K562 (cell line): ENCODE data around the gene BAZ2A. TPM values are rescaled to one million over a fixed set of nuclear protein-coding genes. Genes with fewer than 3 reads are reported as not detected.

Source experiments
- FOXJ3 ChIP-seq: sonication (generic); formaldehyde crosslinking; IDR thresholded peaks from 2 replicates; pipeline ENCODE4 v1.4.0; 2020; ENCODE audit warnings: mild to moderate bottlenecking, missing genetic modification reagents
- HMG20A ChIP-seq: fragments of 450-650 bp; formaldehyde crosslinking; conservative IDR thresholded peaks from 2 replicates; pipeline ENCODE4 v1.4.0; 2020; ENCODE audit warnings: mild to moderate bottlenecking, mixed read lengths
- KLF16 ChIP-seq: IDR thresholded peaks from 2 replicates; pipeline ENCODE4 v1.6.1; 2016; ENCODE audit warnings: antibody characterized with exemption
- NFRKB ChIP-seq: fragments of 450-650 bp; IDR thresholded peaks from 2 replicates; pipeline ENCODE4 v1.6.1; 2016; ENCODE audit warnings: low read depth
- POLR3G ChIP-seq: IDR thresholded peaks from 2 replicates; pipeline ENCODE4 v1.6.1; 2011; ENCODE audit not compliant: insufficient read length, insufficient replicate concordance; ENCODE audit errors: extremely low read depth
- PPARD ChIP-seq: fragments of 250-450 bp; sonication (Bioruptor Pico); IDR thresholded peaks from 2 replicates; pipeline ENCODE4 v1.8.0; 2022; ENCODE audit warnings: inconsistent platforms, mild to moderate bottlenecking, moderate library complexity
- REST ChIP-seq, 2 experiments: fragments of 450-650 bp; formaldehyde crosslinking in 1 of 2; IDR thresholded peaks; 2 replicates each; pipeline versions ENCODE4 v1.4.0 to v1.6.1; 2014 to 2020; ENCODE audit warnings: mild to moderate bottlenecking in 2 of 2, borderline replicate concordance in 1 of 2, low read depth in 1 of 2
- SIN3A ChIP-seq, 2 experiments: fragments of 150-350 bp in 1 of 2; IDR thresholded peaks; 2 replicates each; pipeline ENCODE4 v1.6.1; 2011 to 2016; ENCODE audit warnings: borderline replicate concordance in 2 of 2, low read depth in 2 of 2, low read length in 2 of 2, mild to moderate bottlenecking in 2 of 2, moderate library complexity in 2 of 2; ENCODE audit not compliant: control insufficient read depth in 1 of 2
- STAT5A ChIP-seq: IDR thresholded peaks from 2 replicates; pipeline ENCODE4 v1.6.1; 2012; ENCODE audit warnings: low read length, inconsistent platforms, borderline replicate concordance
- SUPT5H ChIP-seq: fragments of 450-650 bp; IDR thresholded peaks from 2 replicates; pipeline ENCODE4 v1.6.1; 2016
- TEAD2 ChIP-seq: fragments of 450-650 bp; IDR thresholded peaks from 2 replicates; pipeline ENCODE4 v1.6.1; 2016; ENCODE audit warnings: missing genetic modification characterization, control low read depth, missing compliant biosample characterization
- THRA ChIP-seq: fragments of 450-650 bp; IDR thresholded peaks from 2 replicates; pipeline ENCODE4 v1.6.1; 2017; ENCODE audit warnings: mild to moderate bottlenecking, moderate library complexity
- ZKSCAN3 ChIP-seq: fragments of 250-450 bp; sonication (Bioruptor Pico); IDR thresholded peaks from 2 replicates; pipeline ENCODE4 v1.4.0; 2020
- ZNF584 ChIP-seq: fragments of 200-800 bp; sonication (Bioruptor generic); IDR thresholded peaks from 2 replicates; pipeline ENCODE4 v1.6.1; 2016; ENCODE audit warnings: low read depth, mild to moderate bottlenecking, missing genetic modification characterization, missing compliant biosample characterization
- ZNF707 ChIP-seq: fragments of 250-450 bp; sonication (Bioruptor Pico); conservative IDR thresholded peaks from 2 replicates; pipeline ENCODE4 v1.8.0; 2022; ENCODE audit warnings: inconsistent platforms, mild to moderate bottlenecking, moderate library complexity
- ZSCAN32 ChIP-seq: fragments of 450-650 bp; formaldehyde crosslinking; IDR thresholded peaks from 2 replicates; pipeline ENCODE4 v1.4.0; 2020; ENCODE audit warnings: mild to moderate bottlenecking, moderate library complexity
- polyA plus RNA-seq, 8 experiments: library from polyadenylated mRNA; depleted of rRNA in 4 of 8; stranded (reverse) in 5 of 8; unstranded in 3 of 8; fragments of >200 nt; fragmentation: Nextera tagmentation in 2 of 8; fragmentation: Illumina TruSeq in 1 of 8; extraction: Ambion mirVana in 2 of 8; extraction: Trizol in 1 of 8; gene quantifications; 2 replicates each; pipeline versions ENCODE4 v1.2.1 to v1.2.3, GENCODE V29; 2011 to 2014; ENCODE audit warnings: inconsistent platforms in 1 of 8, missing spikeins in 1 of 8
- total RNA-seq, 7 experiments: library from RNA; depleted of rRNA in 6 of 7; stranded (reverse); fragments of >200 nt in 6 of 7; fragmentation: Illumina TruSeq in 2 of 7; extraction: Trizol in 2 of 7; gene quantifications; 2 replicates each; pipeline versions ENCODE4 v1.2.1 to v1.2.3, GENCODE V29; 2011 to 2021; ENCODE audit warnings: low replicate concordance in 1 of 7

BAZ2A gene
- total and polyA plus RNA-seq, 9 of the 15 experiments (the other 6 are each of a cell fraction or from before 2014, with no cell fraction given): 4.5 to 86.4 (median 26.2) TPM

DNA sequence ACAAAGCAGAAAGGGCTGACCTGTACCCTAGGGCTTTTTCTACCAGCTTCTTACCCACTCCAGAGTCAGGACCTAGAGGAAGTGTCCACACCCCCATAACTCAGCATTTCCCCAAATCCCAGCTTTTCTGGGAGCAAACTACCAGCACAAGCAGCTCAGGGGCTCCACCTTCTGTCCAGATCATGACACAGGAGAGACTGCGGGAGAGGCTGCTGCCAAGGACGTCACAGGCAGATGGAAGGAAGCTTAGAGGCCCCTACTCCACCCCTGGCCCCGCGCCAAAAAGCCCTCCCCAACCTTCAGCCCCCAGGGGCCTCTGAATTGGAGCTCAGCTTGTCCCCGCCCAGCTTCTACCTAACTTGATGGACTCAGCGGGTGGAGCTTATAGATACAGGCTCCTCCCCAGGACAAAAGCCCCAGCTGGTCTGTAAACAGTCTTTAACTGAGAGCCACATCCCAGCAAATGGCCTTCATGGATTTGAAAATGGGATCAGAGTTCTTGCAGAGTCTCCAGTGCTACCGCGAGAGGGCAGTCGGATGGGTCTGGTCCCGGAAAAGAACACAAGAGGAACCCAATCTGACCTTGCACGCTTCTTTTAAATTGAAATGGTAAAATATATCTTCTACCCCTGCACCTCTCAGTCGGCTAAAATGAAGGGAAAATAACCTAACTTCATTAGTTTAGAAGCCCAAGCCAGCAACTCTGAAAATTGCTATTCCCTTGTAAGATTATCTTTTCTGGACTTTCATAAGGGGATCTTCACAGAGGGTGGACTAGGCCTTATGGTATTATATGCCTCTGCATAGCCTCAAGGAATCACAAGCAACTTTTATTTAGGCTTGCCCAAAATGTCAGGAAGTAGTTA is 6.8 kb upstream of the BAZ2A start (continued):
- TF ChIP-seq REST (IDR thresholded peaks at IDR 0.05; ENCODE audit: borderline replicate concordance) (peak; percentile 77), REST (CRISPR knock-in tag; IDR thresholded peaks at IDR 0.05; ENCODE audit: low read depth) (0 out of 2 replicates have a peak, but pooled peaks have one; percentile 56), SUPT5H (peak; percentile 74), STAT5A (peak; percentile 20; the same call in 1 of the 2 replicates), ZSCAN32 (peak; percentile 42; the same call in 1 of the 2 replicates), FOXJ3 (no peak), HMG20A (CRISPR knock-in tag) (no peak), PPARD (CRISPR knock-in tag) (no peak), POLR3G (no peak), ZKSCAN3 (CRISPR knock-in tag) (no peak), THRA (no peak), ZNF707 (CRISPR knock-in tag) (no peak), ZNF584 (CRISPR knock-in tag) (no peak), NFRKB (no peak; the same call in 1 of the 2 replicates), KLF16 (peak; percentile 13; the same call in 1 of the 2 replicates), SIN3A (IDR thresholded peaks at IDR 0.05; ENCODE audit: borderline replicate concordance in 2 of 2, control insufficient read depth in 1 of 2, low read depth in 2 of 2, low read length in 2 of 2) (peak in 1 of 2 experiments; percentile 89; a peak in 3 of 4 replicates), TEAD2 (no peak)
